ENCODE results near the gene CACNA1S.
A peak's percentile ranks its signal among the peaks of the same experiment; 100 is the strongest.

Gene CACNA1S

GRCh38 chr1:201115390-201115937 lies 3.2 kb upstream of the CACNA1S start:
- DNase-seq (ENCODE audit: low spot score): no peak

- peak; percentile 96 for DNase-seq (ENCODE audit: low spot score)
These were observed 2.3 kb upstream of the CACNA1S start for GRCh38 chr1:201114245-201115131.

- no peak for DNase-seq (ENCODE audit: low spot score)
These were observed 1.4 kb upstream of the CACNA1S start for GRCh38 chr1:201113451-201114244.

GRCh38 chr1:201112926-201113325 lies 700 bp upstream of the CACNA1S start:
- DNase-seq (ENCODE audit: low spot score): no peak

- DNase-seq (ENCODE audit: low spot score): no peak
These were observed 554 bp downstream of the CACNA1S start for GRCh38 chr1:201111672-201112071.

GRCh38 chr1:201111156-201111555 lies 1.1 kb downstream of the CACNA1S start:
- DNase-seq (ENCODE audit: low spot score): no peak

GRCh38 chr1:201110616-201111015 lies 1.6 kb downstream of the CACNA1S start:
- no peak for DNase-seq (ENCODE audit: low spot score)

GRCh38 chr1:201110138-201110537 lies 2.1 kb downstream of the CACNA1S start:
- no peak for DNase-seq (ENCODE audit: low spot score)

- no peak for DNase-seq (ENCODE audit: low spot score)
These were observed 2.6 kb downstream of the CACNA1S start for GRCh38 chr1:201109651-201110050.

GRCh38 chr1:201108614-201109013 lies 3.6 kb downstream of the CACNA1S start:
- DNase-seq (ENCODE audit: low spot score): no peak

GRCh38 chr1:201105688-201106087 lies 6.5 kb downstream of the CACNA1S start:
- no peak for DNase-seq (ENCODE audit: low spot score)

- DNase-seq (ENCODE audit: low spot score): no peak
These were observed 8.1 kb downstream of the CACNA1S start for GRCh38 chr1:201104141-201104540.

GRCh38 chr1:201103666-201104065 lies 8.6 kb downstream of the CACNA1S start:
- DNase-seq (ENCODE audit: low spot score): no peak

- no peak for DNase-seq (ENCODE audit: low spot score)
These were observed 11.9 kb downstream of the CACNA1S start for GRCh38 chr1:201100169-201100930.

- no peak for DNase-seq (ENCODE audit: low spot score)
These were observed 13.1 kb downstream of the CACNA1S start for GRCh38 chr1:201098992-201099677.

- no peak for DNase-seq (ENCODE audit: low spot score)
These were observed 15.0 kb downstream of the CACNA1S start for GRCh38 chr1:201096977-201097856.

- DNase-seq (ENCODE audit: low spot score): no peak
These were observed 16.2 kb downstream of the CACNA1S start for GRCh38 chr1:201096041-201096461.

GRCh38 chr1:201095581-201095980 lies 16.6 kb downstream of the CACNA1S start:
- DNase-seq (ENCODE audit: low spot score): no peak

- DNase-seq (ENCODE audit: low spot score): no peak
These were observed 17.4 kb downstream of the CACNA1S start for GRCh38 chr1:201094832-201095231.

- no peak for DNase-seq (ENCODE audit: low spot score)
These were observed 18.3 kb downstream of the CACNA1S start for GRCh38 chr1:201093962-201094361.
